Activated effector memory CD4-positive, alpha-beta T cell treated with anti-CD3 and anti-CD28 coated beads, Interleukin-2, amount 50 U/mL, for 16 hours (primary cell): Measurements from ENCODE around the gene VLDLR.
"Not testable (repeated sequence)": the region's sequence is repeated elsewhere in the genome, so short reads cannot be mapped to it uniquely, and the experiment has no call there.

Experiments
- DNase-seq: peaks from one replicate; pipeline ENCODE4 v3.0.0-alpha.2; 2020

The VLDLR gene

DNA sequence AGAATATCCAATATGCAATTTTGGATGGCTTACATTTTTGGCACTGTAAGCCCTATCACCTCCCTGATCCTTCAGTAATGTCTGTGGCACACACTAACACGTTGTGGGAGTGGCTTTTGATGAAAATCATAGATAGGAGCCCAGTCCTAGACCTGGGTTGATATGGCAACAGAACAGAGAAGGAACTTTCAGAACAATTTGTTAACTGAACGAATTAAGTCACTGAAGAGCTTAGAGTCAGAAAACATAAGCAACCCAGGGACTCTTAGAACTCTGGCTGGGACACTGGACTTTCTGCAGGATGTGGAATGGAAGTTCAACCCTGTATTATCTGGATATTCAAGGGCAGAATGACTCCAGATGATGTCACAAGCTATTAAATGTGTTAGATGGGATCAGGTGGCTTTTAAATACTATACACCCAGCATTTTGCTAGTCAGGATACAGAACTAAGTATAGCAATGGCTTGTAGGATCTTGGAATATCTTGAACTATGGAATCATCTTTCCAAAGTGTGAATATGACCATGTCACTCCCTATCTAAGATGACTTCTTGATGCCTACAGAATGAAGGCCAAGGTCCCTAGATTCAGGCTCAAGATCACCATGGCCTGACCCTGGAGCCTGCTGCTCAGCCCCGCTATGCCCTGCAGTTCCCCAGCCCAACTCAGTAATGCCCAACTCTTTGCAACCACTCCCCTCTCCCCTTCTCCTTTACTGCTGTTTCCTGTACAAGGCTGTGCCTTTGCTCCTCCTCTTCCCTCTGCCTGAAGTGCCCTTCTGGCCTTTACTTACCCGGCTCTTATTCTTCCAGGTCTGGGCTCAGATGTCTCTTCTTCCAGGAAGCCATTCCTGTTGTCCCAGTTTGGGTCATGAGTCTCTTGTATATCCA is 42.8 kb downstream of the VLDLR start:
- DNase-seq = no peak

DNA sequence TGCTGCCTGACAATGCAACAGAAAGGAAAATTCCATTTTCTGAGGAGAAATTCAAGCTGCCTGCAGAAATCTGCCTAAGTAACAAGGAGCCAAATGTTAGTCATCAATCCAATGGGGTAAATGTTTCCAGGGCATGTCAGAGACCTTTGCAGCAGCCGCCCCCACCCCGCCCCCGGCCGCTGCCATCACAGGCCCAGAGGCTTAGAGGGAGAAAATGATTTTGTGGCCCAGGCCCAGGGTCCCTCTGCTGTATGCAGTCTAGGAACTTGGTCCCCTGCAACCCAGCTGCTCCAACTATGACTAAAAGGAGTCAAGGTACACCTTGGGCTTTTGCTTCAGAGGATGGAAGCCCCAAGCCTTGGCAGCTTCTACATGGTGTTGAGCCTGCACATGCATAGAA is 45.0 kb downstream of the VLDLR start:
- DNase-seq = no peak

DNA sequence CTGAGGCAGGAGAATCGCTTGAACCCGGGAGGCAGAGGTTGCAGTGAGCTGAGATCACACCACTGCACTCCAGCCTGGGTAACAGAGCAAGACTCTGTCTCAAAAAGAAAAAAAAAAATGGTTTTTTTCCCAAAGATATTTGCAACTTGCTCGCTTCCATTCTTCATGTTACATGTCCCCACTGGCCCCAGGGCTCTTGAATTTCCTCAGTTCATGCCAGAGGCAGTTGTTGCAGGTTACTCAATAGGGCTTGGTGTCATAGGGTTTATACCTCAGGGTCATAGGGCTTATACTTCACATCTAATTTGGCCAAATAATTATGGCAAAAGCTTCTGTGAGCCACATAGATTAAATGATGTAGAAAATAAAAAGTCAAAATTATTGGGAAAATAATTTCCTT is 51.6 kb downstream of the VLDLR start:
- no peak for DNase-seq

DNA sequence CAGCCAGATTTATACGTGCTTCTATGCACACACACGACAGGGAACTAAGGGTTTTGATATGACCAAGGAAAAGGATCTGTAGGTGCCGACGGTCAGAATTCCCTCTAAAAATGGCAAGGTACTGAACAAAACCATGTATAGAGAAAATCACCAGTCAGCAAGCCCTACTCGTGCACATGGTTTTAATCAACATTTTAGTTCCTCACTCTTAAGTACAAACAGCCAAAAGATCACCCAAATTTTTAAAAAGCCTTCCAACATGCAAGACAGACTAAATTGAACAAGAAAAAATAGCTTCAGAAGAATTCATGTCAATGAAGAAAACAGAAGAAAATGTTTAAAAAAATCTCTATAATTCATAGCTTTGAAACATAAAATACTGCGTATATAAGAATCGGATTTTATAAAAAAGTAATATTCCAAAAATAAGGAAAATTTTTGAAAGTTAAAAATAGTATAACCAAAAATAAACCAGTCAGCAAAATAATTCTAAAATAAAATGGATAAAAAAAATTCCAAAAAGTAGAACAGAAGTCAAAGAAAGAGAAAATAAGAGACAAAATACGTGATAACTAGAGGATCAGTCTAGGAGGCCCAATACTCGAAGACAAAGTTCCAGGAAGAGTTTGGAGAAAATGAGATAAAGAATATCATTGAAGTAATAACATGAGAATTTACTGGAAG is 52.7 kb downstream of the VLDLR start:
- no peak for DNase-seq

- no peak for DNase-seq
These were observed 54.2 kb downstream of the VLDLR start for GRCh38 chr9:2675834-2676233.

DNA sequence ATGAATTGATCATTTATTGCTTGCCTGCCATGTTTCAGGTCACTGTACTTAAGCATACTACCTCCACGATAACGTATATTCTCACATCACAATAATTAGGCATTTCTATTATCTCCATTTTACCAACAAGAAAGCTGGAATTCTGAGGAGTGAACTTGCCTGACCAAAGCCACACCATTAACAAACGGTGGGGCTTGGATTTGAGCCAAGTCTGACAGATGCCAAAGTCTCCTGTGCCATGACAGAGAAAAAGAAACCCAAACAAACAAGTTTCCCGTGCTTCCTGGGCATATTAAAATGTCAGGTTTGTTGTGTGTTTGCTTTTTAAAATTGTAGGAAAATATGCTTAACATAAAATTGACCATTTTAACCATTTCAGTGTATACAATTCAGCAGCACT is 54.9 kb downstream of the VLDLR start:
- DNase-seq = no peak

- DNase-seq = no peak
These were observed 56.6 kb downstream of the VLDLR start for GRCh38 chr9:2677915-2678889.

DNA sequence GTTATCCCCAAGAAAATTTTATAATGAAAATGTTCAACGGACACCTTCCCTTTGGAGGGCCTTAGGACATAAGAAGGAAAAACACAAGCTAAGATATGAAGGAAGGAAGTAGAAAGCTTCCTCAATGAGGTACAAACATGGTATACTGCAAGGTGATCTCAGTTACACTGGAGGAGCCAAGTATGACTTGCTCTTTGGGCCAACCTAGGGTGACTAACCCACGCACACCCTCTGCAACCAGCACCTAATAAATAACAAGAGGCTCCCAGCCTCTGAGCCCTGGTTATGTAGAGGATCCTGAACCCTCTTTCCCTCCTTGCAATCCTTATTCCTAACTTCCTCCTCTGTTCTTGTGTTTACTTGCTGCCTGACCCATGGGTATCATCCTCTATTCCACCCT is 57.4 kb downstream of the VLDLR start:
- no peak for DNase-seq

- no peak for DNase-seq
These were observed 60.4 kb downstream of the VLDLR start for GRCh38 chr9:2681981-2682380.

- no peak for DNase-seq
These were observed 65.3 kb downstream of the VLDLR start for GRCh38 chr9:2686911-2687310.

DNA sequence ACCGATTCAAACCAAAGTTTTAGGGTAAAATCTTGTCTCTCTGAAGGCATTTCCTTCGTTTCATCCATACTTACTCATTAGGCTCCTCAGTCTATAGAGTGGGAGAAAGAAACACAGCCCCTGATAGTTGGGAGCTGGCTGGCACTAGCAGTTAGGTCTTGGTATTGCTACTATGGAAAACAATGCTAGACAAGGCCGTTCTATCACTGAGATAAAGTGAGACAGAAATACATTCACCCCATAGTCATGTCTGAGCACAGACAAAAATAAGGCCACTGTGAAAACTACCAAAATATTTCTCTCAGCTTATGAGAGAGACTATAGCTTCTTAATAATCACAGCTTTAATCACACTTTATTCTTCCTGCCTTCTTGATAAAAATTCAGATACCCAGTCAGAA is 67.0 kb downstream of the VLDLR start:
- DNase-seq = no peak

DNA sequence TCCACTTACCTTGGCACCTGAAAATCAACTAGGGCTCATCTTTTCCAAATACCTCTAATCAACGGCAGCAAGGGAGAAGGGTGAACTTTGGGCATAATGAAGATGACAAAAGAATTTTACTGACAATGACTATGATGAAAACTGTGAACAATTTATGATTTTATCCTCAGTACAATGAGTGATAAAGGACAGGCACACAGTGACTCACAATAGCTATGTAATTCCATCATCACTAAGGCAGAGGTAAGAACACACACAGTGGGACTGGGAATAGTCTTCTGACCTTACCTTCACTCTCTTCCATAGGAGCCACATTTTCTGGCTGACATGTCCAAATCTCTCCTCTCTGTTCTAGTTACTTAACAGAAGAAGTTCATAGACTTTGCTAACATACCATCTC is 69.6 kb downstream of the VLDLR start:
- DNase-seq = no peak

GRCh38 chr9:2691626-2692025 is 70.0 kb downstream of the VLDLR start:
- no peak for DNase-seq

DNA sequence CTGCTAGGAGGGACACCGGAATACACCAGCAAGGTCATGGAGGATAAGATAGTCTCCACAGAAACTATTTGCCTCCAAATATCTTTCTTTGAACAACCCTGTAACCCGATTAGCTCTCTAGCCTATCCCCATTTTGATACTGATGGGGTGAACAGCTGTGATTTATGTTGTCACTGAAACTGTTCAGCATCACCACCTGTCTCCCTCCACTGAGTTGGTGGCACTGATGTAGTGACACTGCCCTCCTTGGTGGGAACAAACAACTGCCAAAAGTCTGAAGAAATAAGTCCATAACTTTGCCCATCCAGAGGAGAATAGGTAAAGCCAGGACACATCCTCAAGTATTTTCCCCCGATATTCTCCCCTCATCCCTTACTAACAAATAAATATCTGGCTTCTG is 71.5 kb downstream of the VLDLR start:
- no peak for DNase-seq

GRCh38 chr9:2697492-2697891 is 75.9 kb downstream of the VLDLR start:
- DNase-seq = no peak

DNA sequence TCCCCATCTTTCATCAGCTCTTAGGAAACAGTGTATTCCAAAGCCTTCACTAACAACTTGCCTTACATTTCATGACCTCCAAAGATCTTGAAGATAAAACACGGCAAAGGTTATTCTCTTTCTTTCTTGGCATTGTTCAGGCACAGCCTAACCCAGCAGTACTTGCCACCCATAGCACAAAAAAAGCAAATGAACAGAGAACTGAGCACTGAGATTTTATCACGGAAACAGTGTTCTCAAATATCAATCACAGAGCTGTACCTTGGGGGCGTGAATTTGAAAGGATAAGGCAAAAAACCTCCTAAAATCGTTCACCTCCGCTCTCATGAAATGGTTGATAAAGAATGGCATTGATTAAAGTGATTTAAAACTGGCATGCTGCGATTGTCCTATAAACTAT is 78.8 kb downstream of the VLDLR start:
- DNase-seq = no peak

- DNase-seq = no peak
These were observed 79.4 kb downstream of the VLDLR start for GRCh38 chr9:2700909-2701550.

DNA sequence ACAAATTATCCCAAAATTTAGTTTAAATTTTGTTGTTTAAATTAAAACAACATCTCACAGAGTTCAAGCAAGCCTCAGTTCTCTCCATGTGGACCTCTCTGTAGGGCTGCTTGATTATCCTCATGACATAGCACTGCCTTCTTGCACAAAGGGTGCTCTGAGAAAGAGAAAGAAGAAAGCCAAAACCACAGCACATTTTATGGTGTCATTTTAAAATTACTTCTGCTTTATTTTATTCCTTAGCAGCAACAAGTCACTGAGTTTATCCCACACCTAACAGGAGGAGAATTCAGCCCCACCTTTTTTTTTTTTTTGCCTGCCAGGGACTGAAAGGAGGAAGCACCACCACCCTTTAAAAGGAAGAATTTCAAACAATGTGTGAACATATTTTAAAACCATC is 82.9 kb downstream of the VLDLR start:
- DNase-seq = no peak

DNA sequence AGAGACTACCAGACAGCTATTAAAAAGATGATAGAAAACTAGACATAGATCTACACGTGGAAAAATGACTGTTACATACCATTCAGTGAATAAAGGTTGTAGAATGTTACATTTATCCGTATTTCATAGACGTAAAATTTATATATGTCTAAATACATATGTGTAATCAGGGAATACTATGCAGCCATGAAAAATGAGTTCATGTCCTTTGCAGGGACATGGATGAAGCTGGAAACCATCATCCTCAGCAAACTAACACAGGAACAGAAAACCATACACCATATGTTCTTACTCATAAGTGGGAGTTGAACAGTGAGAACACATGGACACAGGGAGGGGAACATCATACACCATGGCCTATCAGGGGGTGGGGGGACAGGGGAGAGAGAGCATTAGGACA is 85.7 kb downstream of the VLDLR start:
- DNase-seq = not testable (repeated sequence)
